Right renal cortex interstitium (tissue), 3 donors: ENCODE data around the gene IQCK. TPM values are rescaled to one million over a fixed set of nuclear protein-coding genes. Genes with fewer than 3 reads are reported as not detected.

Experiments used
- DNase-seq, 3 donors: peaks; one replicate each; pipeline ENCODE4 v3.0.0-alpha.2; 2013; ENCODE audit warnings: low read depth in 3 of 3, low spot score in 2 of 3
- polyA plus RNA-seq, 3 donors: library from polyadenylated mRNA; unstranded; fragments of 120-200 nt; gene quantifications; one replicate each; pipeline ENCODE4 v1.2.1, GENCODE V29; 2013; ENCODE audit not compliant: insufficient read length in 3 of 3

The IQCK gene
- polyA plus RNA-seq, 3 donors = 49.5 to 53.9 (median 49.9) TPM

DNA sequence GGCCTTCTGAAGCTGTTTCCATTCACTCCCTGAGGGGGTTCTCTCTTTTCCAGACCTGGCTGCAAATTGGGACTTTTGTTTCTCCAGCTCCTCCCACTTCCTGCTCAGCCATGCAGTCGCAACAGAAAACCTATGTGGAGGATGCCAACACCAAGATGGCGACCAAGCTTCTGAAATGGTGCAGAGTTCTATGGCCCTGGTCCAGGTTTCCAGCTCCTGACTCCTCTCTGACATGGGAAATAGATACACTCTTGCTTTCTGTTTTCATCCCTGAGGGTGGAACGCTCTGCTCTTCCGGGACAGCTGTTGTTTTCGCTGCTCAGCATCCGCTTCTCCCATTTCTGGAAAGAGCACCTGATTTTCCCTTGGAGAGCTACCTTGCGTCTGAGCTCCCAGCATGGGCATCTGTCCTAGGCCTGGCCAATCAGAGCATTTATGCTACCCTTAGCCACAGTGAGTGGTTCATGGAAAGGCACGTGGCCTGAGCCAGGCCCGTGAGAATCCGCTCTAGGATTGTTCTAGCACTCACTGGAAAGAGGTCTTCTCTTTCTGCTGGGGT is 158.5 kb downstream of the IQCK start:
- no peak for DNase-seq

DNA sequence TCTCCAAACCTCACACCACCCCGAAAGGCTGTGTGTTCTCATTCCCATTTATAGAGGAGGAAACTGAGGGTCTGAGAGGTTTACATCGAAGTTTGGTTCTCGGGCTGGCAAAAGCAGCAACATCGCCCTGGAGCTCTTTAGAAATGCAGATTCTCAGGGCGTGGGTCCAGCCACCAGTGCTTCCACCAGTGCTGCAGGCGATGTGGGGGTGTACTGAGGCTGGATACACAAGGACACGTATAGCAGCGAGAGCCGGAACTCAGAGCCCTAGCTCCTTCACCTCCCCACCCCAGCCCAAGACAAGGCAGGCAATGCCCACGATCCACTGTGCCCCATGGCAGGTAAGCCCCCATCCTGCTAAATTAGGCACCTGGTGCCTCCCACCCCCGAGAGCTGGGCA is 160.7 kb downstream of the IQCK start:
- DNase-seq = no peak

DNA sequence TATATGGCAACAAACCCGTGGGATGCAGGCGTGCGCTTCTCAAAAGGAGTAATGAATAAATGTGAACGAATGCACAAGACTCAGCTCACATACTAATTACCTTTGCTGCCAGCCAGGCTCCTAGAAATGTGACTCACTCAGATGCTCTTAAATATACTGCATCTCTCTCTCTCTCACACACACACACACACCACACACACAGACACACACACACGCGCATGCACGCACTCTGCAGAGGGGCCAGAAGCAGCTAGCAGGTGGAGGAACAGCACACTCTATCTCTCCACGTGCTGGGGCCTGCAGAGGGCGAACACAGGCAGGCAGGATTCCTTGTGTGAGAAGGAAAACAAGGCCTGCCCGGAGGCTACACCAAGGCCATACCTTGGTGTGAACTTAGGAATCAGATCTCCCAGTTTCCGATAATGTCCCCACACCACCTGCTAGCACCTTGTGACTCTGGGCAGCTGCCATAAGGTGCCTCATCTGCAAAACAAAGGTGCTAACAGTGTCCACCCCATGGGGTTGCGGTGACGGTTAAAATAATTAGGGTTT is 161.2 kb downstream of the IQCK start:
- no peak for DNase-seq

DNA sequence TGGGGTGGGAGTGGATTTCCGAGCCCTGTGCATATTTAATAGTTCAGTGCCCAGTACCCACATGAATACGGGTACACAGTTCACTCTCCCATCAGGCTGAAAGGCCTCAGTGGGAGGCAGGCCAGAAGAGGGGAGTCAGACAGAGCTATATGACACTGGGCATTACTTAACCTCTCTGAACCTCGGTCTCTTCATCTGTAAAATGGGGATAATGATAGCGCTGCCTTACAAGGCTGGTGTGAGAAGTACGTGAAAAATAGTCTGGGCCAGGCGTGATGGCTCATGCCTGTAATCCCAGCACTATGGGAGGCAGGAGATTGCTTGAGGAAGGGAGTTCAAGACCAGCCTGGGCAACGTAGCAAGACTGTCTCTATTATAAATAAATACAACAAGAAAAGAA is 163.0 kb downstream of the IQCK start:
- DNase-seq = no peak

DNA sequence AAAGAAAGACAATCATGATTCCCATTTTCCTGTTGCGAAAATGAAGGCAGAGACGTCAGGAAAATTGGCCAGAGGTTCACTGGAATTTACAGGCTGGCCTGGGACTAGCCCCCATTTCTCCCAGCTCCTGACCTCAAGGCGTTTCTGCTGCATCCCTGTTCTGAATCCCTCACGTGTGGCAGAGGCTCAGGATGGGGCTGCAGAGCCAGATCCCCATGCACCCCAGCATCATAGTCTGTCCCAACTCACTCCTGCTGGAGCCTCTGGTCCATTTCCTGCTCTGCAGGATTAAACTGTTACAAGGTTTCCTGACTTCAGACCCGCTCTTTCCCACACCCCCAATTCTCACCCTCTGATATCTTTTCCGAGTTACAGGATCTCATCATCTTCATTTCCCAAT is 163.7 kb downstream of the IQCK start:
- DNase-seq = no peak

DNA sequence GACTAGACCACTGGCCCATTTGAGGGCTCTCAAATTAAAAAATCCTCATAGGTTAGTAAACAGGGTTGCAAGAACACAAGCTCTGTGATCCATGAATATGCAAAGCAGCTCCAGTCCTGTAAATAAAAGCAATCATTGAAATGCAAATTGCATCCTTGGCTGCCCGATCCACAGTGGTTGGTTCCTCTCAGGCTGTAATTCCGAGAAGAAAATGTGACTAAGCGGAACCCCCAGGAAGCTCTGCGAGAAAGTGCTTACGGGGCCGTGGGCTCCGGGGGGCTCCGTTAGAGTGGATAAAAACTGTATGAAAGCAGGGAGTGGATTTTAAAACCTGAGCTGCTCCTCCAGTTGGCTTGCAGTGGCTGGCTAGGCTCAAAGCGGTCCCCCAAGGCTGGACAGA is 164.1 kb downstream of the IQCK start:
- no peak for DNase-seq

DNA sequence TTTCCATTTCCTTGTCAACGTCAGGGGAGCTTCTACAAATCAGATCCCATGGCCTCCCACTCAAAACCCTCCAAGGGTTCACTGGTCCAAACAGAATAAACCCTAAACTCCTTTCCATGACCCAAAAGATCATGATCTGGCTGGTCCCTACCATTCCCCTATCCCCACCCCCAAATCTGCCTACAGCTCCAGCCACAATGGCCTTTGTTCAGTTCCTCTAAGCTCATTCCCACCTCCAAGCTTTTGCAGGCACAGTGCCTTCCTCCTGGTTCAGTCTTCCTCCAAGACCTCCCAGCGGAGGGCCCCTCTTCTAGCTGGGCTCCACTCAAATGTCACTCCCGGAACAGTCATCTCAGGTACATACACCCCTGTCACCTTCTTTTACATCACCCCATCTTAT is 164.6 kb downstream of the IQCK start:
- no peak for DNase-seq

DNA sequence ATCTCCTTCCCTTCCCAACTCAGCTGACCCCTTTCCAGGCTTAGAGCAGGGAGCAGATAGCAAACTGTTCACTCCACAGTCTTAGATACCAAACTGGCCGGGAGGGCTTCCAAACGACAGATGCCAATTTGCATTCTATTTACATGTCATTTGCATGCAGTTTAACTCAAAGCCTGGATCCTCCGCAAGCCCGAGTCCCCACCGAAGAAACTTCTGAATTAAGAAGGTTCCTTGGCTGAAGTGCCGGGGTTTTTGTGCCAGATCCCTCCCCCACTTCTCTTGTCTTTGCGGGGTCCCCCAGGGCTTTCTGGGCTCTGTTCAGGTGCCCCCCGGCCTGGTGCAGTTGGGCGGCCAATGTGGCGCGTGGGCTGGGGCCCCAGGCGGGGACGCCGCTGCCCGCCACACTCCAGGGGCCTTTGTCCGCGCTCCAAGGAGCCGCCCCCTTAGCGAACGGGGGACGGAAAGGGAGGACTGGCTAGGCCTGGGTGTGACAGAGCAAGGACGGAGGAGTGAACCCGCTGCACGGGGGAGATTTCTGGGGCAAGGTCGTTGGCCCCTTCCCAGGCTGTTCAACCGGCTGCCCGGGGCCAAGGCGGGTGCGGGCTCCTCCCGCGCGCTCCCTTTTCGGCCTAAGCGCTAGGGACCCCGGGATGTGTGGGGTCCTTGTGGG is 165.4 kb downstream of the IQCK start:
- no peak for DNase-seq

DNA sequence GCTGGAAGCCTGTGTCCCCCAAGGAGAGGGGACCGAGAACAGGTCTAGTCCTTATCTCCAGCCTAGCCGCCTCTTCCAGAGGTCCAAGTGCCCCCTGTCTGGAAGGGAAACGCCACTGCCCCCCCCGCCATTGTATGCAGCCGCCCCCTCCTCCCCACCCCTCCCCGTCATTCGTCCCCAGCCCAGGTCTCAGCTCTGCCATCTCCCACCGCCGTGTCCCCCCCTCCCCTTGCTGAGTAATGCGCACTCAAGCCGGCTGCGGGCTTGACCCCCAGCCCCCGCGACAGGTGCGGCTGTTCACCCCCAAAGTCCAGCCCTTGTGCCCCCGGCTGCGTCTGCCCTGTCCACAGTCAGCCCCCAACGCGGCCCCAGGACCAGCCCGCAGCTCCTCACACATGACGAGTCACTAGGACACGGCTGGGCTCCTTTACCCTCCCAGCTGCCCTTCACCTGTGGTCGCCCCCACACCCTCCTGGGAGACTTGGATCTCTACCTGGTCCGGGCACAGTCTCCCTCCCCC is 166.0 kb downstream of the IQCK start:
- DNase-seq = no peak

DNA sequence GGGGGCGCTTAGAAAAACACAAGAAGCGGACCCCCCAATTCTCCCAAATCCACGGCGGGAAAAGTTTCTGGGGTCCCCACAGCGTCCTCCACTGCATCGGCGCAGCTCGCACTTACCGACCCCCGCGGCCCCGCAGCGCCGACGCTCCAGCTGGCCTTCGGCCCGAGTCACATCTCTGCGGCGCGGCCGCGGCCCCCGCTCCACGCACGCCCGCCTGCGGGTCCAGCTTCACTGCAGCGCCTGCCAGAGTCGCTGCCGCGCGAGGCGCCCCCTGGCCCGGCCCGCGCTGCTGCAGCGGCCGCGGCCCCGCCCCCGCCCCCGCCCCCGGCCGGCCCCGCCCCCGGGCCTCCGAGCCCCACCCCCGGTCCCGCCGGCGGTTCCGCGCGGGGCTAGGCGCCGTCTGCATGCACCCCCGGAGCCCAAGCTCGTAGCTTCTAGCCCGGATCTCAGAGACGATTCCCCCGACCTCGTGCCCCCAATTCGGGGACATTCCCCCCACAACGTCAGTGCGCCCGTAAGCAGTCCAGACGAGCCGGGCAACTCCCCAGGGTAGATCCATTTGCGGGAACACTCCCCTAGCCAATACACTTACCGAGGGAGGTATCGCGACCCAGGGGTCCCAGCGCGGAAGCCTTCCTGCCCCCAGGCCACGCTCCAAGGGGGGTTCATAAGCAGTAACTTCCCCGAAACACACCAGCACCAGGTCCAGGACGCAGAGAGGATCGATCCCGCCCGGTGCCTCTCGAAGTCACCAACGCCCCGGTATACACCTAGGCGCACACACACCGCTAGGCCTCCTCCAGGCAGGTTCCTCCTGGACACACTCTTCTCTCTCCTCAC is 166.8 kb downstream of the IQCK start, which contains the start of gene GPRC5B:
GPRC5B (minus strand) TSS at position 238 of the 840 bp plus-strand sequence. CDS start 12,003 bp downstream, outside the sequence.
- DNase-seq = no peak

DNA sequence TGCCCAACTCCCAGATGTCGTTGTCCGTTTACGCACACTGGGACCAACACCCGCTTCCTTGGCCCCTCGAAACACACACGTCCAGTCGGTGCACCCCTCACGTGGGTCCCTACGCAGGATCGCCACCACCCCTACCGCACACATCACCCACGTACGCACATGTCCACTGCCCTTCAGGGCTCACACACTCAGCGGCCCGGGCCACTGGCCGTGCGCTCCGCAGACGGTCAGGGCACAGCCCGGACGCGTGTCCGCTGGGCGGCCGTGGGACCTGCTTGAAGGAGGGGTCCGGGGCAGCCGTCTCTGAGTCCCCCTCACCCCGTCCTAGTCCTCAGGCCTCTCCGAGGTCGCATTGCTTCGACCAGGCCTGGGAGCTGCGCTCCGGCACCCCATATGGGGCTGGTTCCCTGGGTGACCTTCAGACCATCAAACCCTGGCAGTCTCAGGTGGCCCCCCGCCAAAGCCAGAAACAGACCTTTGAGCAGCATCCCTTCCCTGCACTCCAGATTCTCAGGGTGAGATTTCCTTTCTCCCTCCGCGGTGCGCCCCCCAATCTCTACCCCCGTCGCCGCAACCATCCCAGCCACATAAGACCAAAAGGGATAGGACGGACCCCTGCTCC is 167.5 kb downstream of the IQCK start:
- DNase-seq = no peak

DNA sequence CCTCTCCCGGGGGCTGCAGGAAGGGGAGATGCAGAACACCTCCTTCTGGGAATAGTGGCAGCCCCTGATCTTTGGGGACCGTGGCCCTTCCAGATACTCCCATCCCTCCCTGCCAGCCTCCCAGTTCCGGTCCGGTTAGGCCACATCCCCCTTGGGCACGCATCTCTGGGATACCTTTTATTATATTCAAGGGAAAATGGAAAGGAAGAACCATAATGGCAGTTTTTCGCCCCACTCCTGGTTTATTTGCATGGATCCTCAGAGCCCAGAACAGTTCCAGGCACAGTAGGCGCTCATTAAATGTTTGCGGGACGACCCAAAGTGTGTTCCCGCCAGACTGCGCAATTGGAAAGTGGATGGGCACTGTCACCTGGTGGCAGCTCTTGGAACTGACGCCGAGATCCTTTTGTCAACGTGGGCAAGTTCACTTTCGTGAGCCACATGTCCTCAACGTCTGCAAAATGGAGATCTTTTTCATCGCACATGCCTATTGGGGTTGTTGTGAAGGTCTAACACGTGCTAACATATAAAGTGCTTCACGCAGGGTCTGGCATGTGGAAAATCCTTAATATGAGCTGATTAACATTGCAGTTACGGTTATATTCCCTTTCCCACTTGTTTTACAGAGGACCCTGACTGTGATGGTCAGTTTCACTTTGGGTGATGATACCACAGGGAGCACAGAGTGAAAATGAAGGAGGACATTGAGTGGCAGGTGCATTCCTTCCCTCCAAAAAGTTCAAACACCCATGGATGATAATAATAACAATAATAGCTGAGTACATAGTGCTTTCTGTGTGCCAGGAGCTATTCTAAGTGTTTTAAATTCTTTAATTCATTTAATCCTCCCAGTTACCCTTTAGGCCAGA is 168.2 kb downstream of the IQCK start:
- DNase-seq = no peak

DNA sequence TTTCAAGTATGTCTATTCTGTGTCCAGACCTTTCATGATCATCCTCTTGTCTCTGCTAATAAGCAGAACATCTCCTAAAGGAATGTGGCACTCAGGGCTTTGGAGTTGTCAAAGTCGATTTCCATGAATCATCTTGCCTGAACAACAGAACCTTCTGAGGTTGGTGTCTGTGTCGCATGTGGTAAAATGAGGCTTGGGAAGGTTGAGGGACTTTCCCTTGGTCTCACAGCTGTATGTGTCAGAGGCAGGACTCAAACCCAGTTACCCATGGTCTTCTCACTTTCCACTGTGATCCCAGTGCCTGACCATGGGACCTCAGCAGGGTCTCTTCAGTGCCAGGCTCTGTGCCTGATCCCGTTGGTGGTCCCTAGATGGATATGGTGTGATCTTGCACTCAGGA is 170.8 kb downstream of the IQCK start:
- DNase-seq = no peak

DNA sequence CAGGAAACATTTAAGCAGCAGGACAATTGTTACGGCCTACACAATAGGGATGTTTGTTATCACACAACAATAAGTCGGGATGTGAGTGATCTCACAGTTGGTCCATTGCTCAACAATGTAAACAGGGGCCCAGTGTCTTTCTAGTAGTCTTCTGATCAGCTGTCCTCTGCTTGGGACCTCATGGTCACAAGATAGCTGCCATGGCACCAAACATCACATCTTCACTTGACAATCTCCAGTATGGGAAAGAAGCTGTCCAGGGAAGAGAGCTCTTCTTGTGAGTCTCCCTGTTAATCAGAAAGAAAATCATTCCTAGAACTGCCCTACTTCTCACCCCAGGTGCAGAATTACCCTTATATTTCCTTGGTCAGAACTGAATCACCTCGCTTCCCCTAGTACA is 172.8 kb downstream of the IQCK start:
- no peak for DNase-seq

DNA sequence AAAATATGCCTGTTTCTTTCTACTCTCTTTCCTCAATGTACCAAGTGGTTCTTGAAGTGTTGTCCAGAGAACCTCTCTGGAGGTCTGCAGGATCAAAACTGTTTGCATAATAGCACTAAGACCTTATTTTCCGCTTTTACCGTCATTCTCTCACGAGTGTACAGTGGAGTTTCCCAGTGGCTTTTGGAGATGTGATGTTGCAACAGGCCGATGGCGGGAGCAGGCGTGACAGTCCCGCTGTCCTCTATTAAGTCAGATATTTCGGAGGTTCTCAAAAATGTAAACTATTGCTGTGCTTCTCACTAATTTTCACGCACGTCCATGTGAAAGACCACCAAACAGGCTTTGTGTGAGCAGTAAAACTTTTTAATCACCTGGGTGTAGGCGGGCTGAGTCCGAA is 174.8 kb downstream of the IQCK start:
- no peak for DNase-seq

DNA sequence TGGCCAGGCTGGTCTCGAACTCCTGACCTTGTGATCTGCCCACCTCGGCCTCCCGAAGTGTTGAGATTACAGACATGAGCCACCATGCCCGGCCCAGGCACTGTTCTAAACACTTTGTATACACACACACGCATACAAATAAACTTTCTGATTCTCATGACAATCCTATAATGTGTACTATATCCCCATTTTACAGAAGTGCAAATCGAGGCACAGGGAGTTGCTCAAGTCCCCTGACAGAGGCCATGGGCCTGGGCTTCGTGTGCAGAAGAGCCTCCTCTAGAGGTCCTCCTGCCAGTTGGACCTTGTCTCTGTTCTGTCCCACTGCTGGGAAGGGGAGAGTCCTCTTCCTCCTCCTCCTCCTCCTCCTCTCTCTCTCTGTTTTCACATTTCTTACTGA is 176.5 kb downstream of the IQCK start:
- DNase-seq = no peak

DNA sequence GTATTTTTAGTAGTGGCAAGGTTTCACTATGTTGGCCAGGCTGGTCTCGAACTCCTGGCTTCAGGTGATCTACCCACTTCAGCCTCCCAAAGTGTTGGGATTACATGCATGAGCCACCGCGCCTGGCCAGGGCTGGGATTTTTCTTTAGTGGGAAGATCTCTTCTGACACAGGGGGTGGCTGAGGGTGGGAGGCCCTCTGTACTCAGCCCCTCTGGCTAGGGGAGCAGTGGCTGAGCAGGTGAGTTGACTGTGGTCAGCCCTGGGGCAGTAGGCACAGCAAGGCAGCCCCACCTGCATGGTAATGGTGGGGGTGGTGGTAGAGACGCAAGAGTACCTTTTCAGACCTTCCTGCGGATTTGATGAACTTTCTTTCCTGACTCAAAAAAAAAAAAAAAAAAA is 178.9 kb downstream of the IQCK start:
- no peak for DNase-seq

DNA sequence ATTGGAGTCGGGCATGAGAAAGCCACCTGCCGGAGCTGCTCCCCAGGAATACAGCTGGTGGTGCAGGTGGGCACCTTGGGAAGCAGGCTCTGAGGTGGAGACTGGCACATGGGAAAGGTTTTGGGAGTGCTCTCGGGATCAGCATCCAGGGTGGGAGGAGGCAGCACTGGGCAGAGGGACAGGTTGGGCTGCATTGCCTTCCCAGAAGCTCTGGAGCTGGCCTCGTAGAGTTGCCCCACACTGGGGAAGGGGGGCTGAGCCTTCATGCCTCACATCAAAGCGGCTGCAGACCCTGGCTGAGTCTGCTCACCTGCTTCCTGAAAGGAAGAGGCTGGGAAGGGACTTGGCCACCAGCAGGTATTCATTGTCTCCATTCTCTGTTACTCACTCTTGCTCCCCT is 180.1 kb downstream of the IQCK start:
- no peak for DNase-seq

DNA sequence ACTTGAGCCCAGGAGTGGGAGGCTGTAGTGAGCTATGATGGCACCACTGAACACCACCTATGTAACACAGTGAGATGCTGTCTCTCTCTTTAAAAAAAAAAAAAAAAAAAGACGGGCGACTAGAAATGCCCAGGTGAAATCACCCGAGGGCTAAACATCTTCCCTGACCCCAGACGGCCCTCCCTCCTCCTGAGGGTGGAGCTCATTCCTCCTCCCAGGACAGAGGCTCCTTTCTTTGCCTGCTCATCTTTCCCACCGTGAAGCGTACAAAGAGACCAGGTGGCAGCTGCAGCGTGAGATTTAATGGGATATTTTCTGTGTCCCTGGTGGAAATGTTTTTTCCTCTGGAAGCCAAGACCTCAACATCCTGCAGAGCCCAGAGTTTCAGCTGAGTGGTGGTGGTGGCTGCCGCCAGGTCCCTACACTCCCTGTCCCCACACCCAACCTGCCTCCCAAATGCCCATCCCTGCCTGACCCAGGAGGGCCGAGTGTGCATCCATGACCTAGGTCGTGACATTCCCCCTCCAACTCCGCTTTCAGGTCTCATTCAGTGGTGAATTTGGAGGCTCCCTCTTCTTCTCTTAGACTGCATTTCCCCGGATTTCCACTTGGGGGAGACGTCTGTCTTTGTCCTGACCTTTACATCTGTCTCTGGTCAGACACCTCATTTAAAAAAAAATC is 181.0 kb downstream of the IQCK start:
- DNase-seq = peak in 1 of 3 donors; percentile 32
